Immature natural killer cell (primary cell): Measurements from ENCODE around the gene ARSH. TPM values are rescaled to one million over a fixed set of nuclear protein-coding genes. Genes with fewer than 3 reads are reported as not detected.
A peak's percentile ranks its signal among the peaks of the same experiment; 100 is the strongest.
"Not testable (repeated sequence)": the region's sequence is repeated elsewhere in the genome, so short reads cannot be mapped to it uniquely, and the experiment has no call there.

Source experiments
- DNase-seq, 3 donors: peaks; one replicate each; pipeline ENCODE4 v3.0.0; 2022; ENCODE audit warnings: mixed read lengths in 1 of 3
- H3K27ac Mint-ChIP-seq, 6 donors: one replicate each; pipeline ENCODE4 v1.8.0; 2020; ENCODE audit warnings: mixed read lengths in 6 of 6, mild to moderate bottlenecking in 5 of 6, inconsistent platforms in 4 of 6, moderate library complexity in 3 of 6
- H3K27me3 Mint-ChIP-seq, 3 donors: one replicate each; pipeline ENCODE4 v1.8.0; 2020 to 2021; ENCODE audit warnings: low read depth in 3 of 3, mild to moderate bottlenecking in 3 of 3, mixed read lengths in 3 of 3, moderate library complexity in 3 of 3, inconsistent platforms in 1 of 3
- H3K36me3 Mint-ChIP-seq, 3 donors: one replicate each; pipeline ENCODE4 v1.8.0; 2020; ENCODE audit warnings: mixed read lengths in 3 of 3, inconsistent platforms in 2 of 3, mild to moderate bottlenecking in 2 of 3
- H3K4me1 Mint-ChIP-seq, 2 donors: one replicate each; pipeline ENCODE4 v1.8.0; 2020; ENCODE audit warnings: inconsistent platforms in 2 of 2, mild to moderate bottlenecking in 2 of 2, mixed read lengths in 2 of 2, moderate library complexity in 1 of 2
- H3K4me3 Mint-ChIP-seq, 5 donors: one replicate each; pipeline ENCODE4 v1.8.0; 2020; ENCODE audit warnings: mild to moderate bottlenecking in 5 of 5, mixed read lengths in 5 of 5, inconsistent platforms in 3 of 5, moderate library complexity in 3 of 5
- H3K9me3 Mint-ChIP-seq, 6 donors: one replicate each; pipeline ENCODE4 v1.8.0; 2020; ENCODE audit warnings: mild to moderate bottlenecking in 6 of 6, mixed read lengths in 6 of 6, inconsistent platforms in 4 of 6, moderate library complexity in 3 of 6
- polyA plus RNA-seq, 3 donors: library from polyadenylated mRNA; unstranded; fragments of 300-500 nt; fragmentation: Illumina TruSeq; gene quantifications; one replicate each; pipeline ENCODE4 v1.2.3, GENCODE V29; 2021

Gene ARSH
- not detected for polyA plus RNA-seq

GRCh38 chrX:3006495-3006894, at the start of gene ARSH:
TSS of gene ARSH (plus strand) at chrX:3006546. CDS start at chrX:3006613, 67 bp downstream.
- peaks cover 1 to 4% (median 2%) of the 10 kb centered on the region in 3 donors for H3K27me3 Mint-ChIP-seq
- no peak for DNase-seq
- no peaks in the 10 kb centered on the region for H3K4me1 Mint-ChIP-seq
- no peak within 1 kb of the TSS for H3K4me3 Mint-ChIP-seq
- no peak within 1 kb of the TSS for H3K27ac Mint-ChIP-seq
- peaks cover 0 to 10% (median 5%) of the 10 kb centered on the region in 6 donors for H3K9me3 Mint-ChIP-seq
- peaks cover 0 to 4% (median 0%) of the 10 kb centered on the region in 3 donors for H3K36me3 Mint-ChIP-seq

GRCh38 chrX:2958199-2958598, 48.1 kb upstream of the ARSH start:
- Mint-ChIP-seq H3K9me3 (no peaks in the 10 kb centered on the region), H3K4me3 (no peak overlapping the region), H3K4me1 (no peaks in the 10 kb centered on the region), H3K27me3 (peaks cover 1 to 19% (median 8%) of the 10 kb centered on the region in 3 donors), H3K27ac (no peak overlapping the region), H3K36me3 (no peaks in the 10 kb centered on the region)
- no peak for DNase-seq

- no peak for DNase-seq
- H3K9me3 Mint-ChIP-seq = no peaks in the 10 kb centered on the region
Measured at GRCh38 chrX:2960861-2961515, 45.4 kb upstream of the ARSH start.

GRCh38 chrX:2962381-2962780, 44.0 kb upstream of the ARSH start:
- DNase-seq = no peak
- H3K27me3 Mint-ChIP-seq = peaks cover 1 to 11% (median 2%) of the 10 kb centered on the region in 3 donors
- no peak overlapping the region for H3K4me3 Mint-ChIP-seq
- no peaks in the 10 kb centered on the region for H3K36me3 Mint-ChIP-seq
- H3K9me3 Mint-ChIP-seq = no peaks in the 10 kb centered on the region
- H3K4me1 Mint-ChIP-seq = no peaks in the 10 kb centered on the region
- H3K27ac Mint-ChIP-seq = no peak overlapping the region

More at GRCh38 chrX:2960861-2961515, 45.4 kb upstream of the ARSH start:
- H3K27ac Mint-ChIP-seq = no peak overlapping the region
- H3K4me3 Mint-ChIP-seq = no peak overlapping the region
- no peaks in the 10 kb centered on the region for H3K36me3 Mint-ChIP-seq
- peaks cover 1 to 11% (median 2%) of the 10 kb centered on the region in 3 donors for H3K27me3 Mint-ChIP-seq
- no peaks in the 10 kb centered on the region for H3K4me1 Mint-ChIP-seq

GRCh38 chrX:2963449-2963848, 42.9 kb upstream of the ARSH start:
- not testable (repeated sequence) for H3K9me3 Mint-ChIP-seq, H3K4me1 Mint-ChIP-seq

GRCh38 chrX:2963992-2964794, 42.2 kb upstream of the ARSH start:
- Mint-ChIP-seq H3K4me1 (peaks cover 3 to 14% of the 10 kb centered on the region in 2 donors), H3K27me3 (peaks cover 1 to 11% (median 2%) of the 10 kb centered on the region in 3 donors)
- H3K4me3 Mint-ChIP-seq, H3K27ac Mint-ChIP-seq, DNase-seq, H3K9me3 Mint-ChIP-seq, H3K36me3 Mint-ChIP-seq: not testable (repeated sequence)

More at GRCh38 chrX:2963449-2963848, 42.9 kb upstream of the ARSH start:
- not testable (repeated sequence) for H3K27ac Mint-ChIP-seq, H3K4me3 Mint-ChIP-seq, H3K36me3 Mint-ChIP-seq, DNase-seq
- peaks cover 1 to 11% (median 2%) of the 10 kb centered on the region in 3 donors for H3K27me3 Mint-ChIP-seq

- Mint-ChIP-seq H3K4me1 (peaks cover 3 to 14% of the 10 kb centered on the region in 2 donors), H3K36me3 (no peaks in the 10 kb centered on the region), H3K27me3 (peaks cover 0 to 10% (median 3%) of the 10 kb centered on the region in 3 donors), H3K4me3 (no peak overlapping the region), H3K27ac (no peak overlapping the region), H3K9me3 (no peaks in the 10 kb centered on the region)
- DNase-seq = no peak
Measured at GRCh38 chrX:2965965-2966364, 40.4 kb upstream of the ARSH start.

- H3K4me3 Mint-ChIP-seq = no peak overlapping the region
- no peaks in the 10 kb centered on the region for H3K36me3 Mint-ChIP-seq
- H3K9me3 Mint-ChIP-seq = no peaks in the 10 kb centered on the region
- peaks cover 3 to 14% of the 10 kb centered on the region in 2 donors for H3K4me1 Mint-ChIP-seq
- H3K27me3 Mint-ChIP-seq = peaks cover 0 to 12% (median 3%) of the 10 kb centered on the region in 3 donors
- no peak for DNase-seq
- H3K27ac Mint-ChIP-seq = no peak overlapping the region
Measured at GRCh38 chrX:2967012-2967411, 39.3 kb upstream of the ARSH start.

- H3K9me3 Mint-ChIP-seq = no peaks in the 10 kb centered on the region
- DNase-seq = no peak
- peaks cover 3 to 14% of the 10 kb centered on the region in 2 donors for H3K4me1 Mint-ChIP-seq
- peak overlapping the region in 1 of 5 donors; percentile 66 for H3K4me3 Mint-ChIP-seq
- H3K27me3 Mint-ChIP-seq = peaks cover 0 to 8% (median 3%) of the 10 kb centered on the region in 3 donors
- H3K36me3 Mint-ChIP-seq = no peaks in the 10 kb centered on the region
- no peak overlapping the region for H3K27ac Mint-ChIP-seq
Measured at GRCh38 chrX:2967584-2967983, 38.8 kb upstream of the ARSH start.

- DNase-seq = no peak
- H3K36me3 Mint-ChIP-seq = no peaks in the 10 kb centered on the region
- H3K27me3 Mint-ChIP-seq = peaks cover 0 to 8% (median 3%) of the 10 kb centered on the region in 3 donors
- peak overlapping the region; percentile 62 to 73 (median 70) for H3K4me3 Mint-ChIP-seq
- peaks cover 3 to 14% of the 10 kb centered on the region in 2 donors for H3K4me1 Mint-ChIP-seq
- no peaks in the 10 kb centered on the region for H3K9me3 Mint-ChIP-seq
- no peak overlapping the region for H3K27ac Mint-ChIP-seq
Measured at GRCh38 chrX:2967998-2968909, 38.1 kb upstream of the ARSH start.

- no peak for DNase-seq
- no peak overlapping the region for H3K27ac Mint-ChIP-seq
- no peaks in the 10 kb centered on the region for H3K9me3 Mint-ChIP-seq
- H3K4me1 Mint-ChIP-seq = peaks cover 3 to 14% of the 10 kb centered on the region in 2 donors
- peak overlapping the region in 1 of 5 donors; percentile 62 for H3K4me3 Mint-ChIP-seq
- H3K36me3 Mint-ChIP-seq = no peaks in the 10 kb centered on the region
- H3K27me3 Mint-ChIP-seq = peaks cover 0 to 11% (median 3%) of the 10 kb centered on the region in 3 donors
Measured at GRCh38 chrX:2969021-2969420, 37.3 kb upstream of the ARSH start.

GRCh38 chrX:2972391-2972790, 34.0 kb upstream of the ARSH start:
- Mint-ChIP-seq H3K27ac (no peak overlapping the region), H3K36me3 (no peaks in the 10 kb centered on the region), H3K4me1 (peaks cover 3 to 14% of the 10 kb centered on the region in 2 donors), H3K27me3 (peaks cover 0 to 11% (median 1%) of the 10 kb centered on the region in 3 donors), H3K4me3 (no peak overlapping the region), H3K9me3 (no peaks in the 10 kb centered on the region)
- DNase-seq = no peak

GRCh38 chrX:2974961-2975360, 31.4 kb upstream of the ARSH start:
- Mint-ChIP-seq H3K36me3 (no peaks in the 10 kb centered on the region), H3K9me3 (no peaks in the 10 kb centered on the region), H3K27me3 (peaks cover 0 to 6% (median 1%) of the 10 kb centered on the region in 3 donors), H3K4me1 (no peaks in the 10 kb centered on the region), H3K27ac (no peak overlapping the region), H3K4me3 (no peak overlapping the region)
- DNase-seq = no peak
